CD4-positive, alpha-beta T cell treated with Interferon gamma for 1 hour (primary cell): ENCODE results near the gene ARHGAP26.

ENCODE experiments used
- DNase-seq: peaks from one replicate; pipeline ENCODE4 v3.0.0-alpha.2; 2020

ARHGAP26 gene

GRCh38 chr5:143130613-143131305 is 360.6 kb downstream of the ARHGAP26 start:
- DNase-seq: no peak

- no peak for DNase-seq
Measured at GRCh38 chr5:143131972-143132371, 361.8 kb downstream of the ARHGAP26 start.

- DNase-seq: no peak
Measured at GRCh38 chr5:143132739-143133138, 362.6 kb downstream of the ARHGAP26 start.

GRCh38 chr5:143133721-143134120 is 363.5 kb downstream of the ARHGAP26 start:
- no peak for DNase-seq

GRCh38 chr5:143134269-143134668 is 364.1 kb downstream of the ARHGAP26 start:
- no peak for DNase-seq

GRCh38 chr5:143134900-143135299 is 364.7 kb downstream of the ARHGAP26 start:
- DNase-seq: no peak

- no peak for DNase-seq
Measured at GRCh38 chr5:143135832-143136551, 365.8 kb downstream of the ARHGAP26 start.

- DNase-seq: no peak
Measured at GRCh38 chr5:143138839-143139238, 368.7 kb downstream of the ARHGAP26 start.

GRCh38 chr5:143139585-143139984 is 369.4 kb downstream of the ARHGAP26 start:
- no peak for DNase-seq

GRCh38 chr5:143140492-143141203 is 370.5 kb downstream of the ARHGAP26 start:
- DNase-seq: no peak

- no peak for DNase-seq
Measured at GRCh38 chr5:143141652-143142051, 371.5 kb downstream of the ARHGAP26 start.

- DNase-seq: no peak
Measured at GRCh38 chr5:143142596-143143435, 372.6 kb downstream of the ARHGAP26 start.

GRCh38 chr5:143143973-143144372 is 373.8 kb downstream of the ARHGAP26 start:
- no peak for DNase-seq

- no peak for DNase-seq
Measured at GRCh38 chr5:143145243-143146160, 375.3 kb downstream of the ARHGAP26 start.

- no peak for DNase-seq
Measured at GRCh38 chr5:143146161-143146560, 376.0 kb downstream of the ARHGAP26 start.

- no peak for DNase-seq
Measured at GRCh38 chr5:143147383-143147782, 377.2 kb downstream of the ARHGAP26 start.

- no peak for DNase-seq
Measured at GRCh38 chr5:143147902-143148301, 377.7 kb downstream of the ARHGAP26 start.

GRCh38 chr5:143148771-143149170 is 378.6 kb downstream of the ARHGAP26 start:
- no peak for DNase-seq

GRCh38 chr5:143149759-143150158 is 379.6 kb downstream of the ARHGAP26 start:
- DNase-seq: no peak

- no peak for DNase-seq
Measured at GRCh38 chr5:143151056-143151700, 381.0 kb downstream of the ARHGAP26 start.

GRCh38 chr5:143152445-143152844 is 382.3 kb downstream of the ARHGAP26 start:
- no peak for DNase-seq
